K562 (cell line): ENCODE data around the gene RDH16. TPM values are rescaled to one million over a fixed set of nuclear protein-coding genes. Genes with fewer than 3 reads are reported as not detected.

ENCODE experiments used
- ATAC-seq: fragments of 200-7000 bp; cut with Tn5 transposase; 3 replicates; pipeline ENCODE4 v1.9.1; 2020; ENCODE audit warnings: moderate library complexity
- BruUV-seq: library from RNA; stranded (reverse); fragments of 400-500 nt; replicated peaks from 2 replicates; lab custom pipeline; 2021; lab: Mats Ljungman, UMichigan
- CTCF ChIA-PET: fragments of 300-600 bp; formaldehyde crosslinking; extraction: SDS; loops from one replicate; lab custom pipeline; 2021; ENCODE audit warnings: low intra/inter-chr PET ratio; lab: Yijun Ruan, JAX
- POLR2A ChIA-PET: fragments of 300-600, 350-650 bp; sonication (Branson Sonifier 250); formaldehyde crosslinking; extraction: SDS; loops from one replicate; lab custom pipeline; 2021; ENCODE audit warnings: antibody characterized with exemption, inconsistent platforms; lab: Yijun Ruan, JAX
- DNase-seq, 4 experiments: peaks; one replicate each; pipeline versions ENCODE4 v3.0.0 to v3.0.0-alpha.2; 2011 to 2018; ENCODE audit warnings: low spot score in 3 of 4, mixed read lengths in 3 of 4; ENCODE audit errors: extremely low read depth in 1 of 4
- FAIRE-seq: peaks from 2 replicates; lab custom pipeline; 2011; peaks lifted over from hg19 to GRCh38; lab: Jason Lieb, UNC
- H2AFZ ChIP-seq: 2 replicates; pipeline ENCODE4 v1.6.0; 2011; ENCODE audit warnings: low read depth, low read length, control low read depth, inconsistent platforms
- H3K27ac ChIP-seq: fragments of 200-600 bp; 3 replicates; pipeline ENCODE4 v1.8.0; 2011; ENCODE audit warnings: low read depth, mild to moderate bottlenecking, control low read depth, inconsistent platforms, low read length, moderate library complexity, mixed read lengths; ENCODE audit errors: extremely low read depth
- H3K27me3 ChIP-seq, 2 experiments: fragments of 300-600 bp in 1 of 2; 2 replicates in 1 of 2; 3 replicates in 1 of 2; pipeline versions ENCODE4 v1.6.0 to v1.8.0; 2011; ENCODE audit warnings: inconsistent platforms in 2 of 2, low read length in 2 of 2, mild to moderate bottlenecking in 1 of 2, mixed read lengths in 1 of 2, moderate library complexity in 1 of 2; ENCODE audit not compliant: control insufficient read depth in 2 of 2, insufficient read depth in 2 of 2
- H3K36me3 ChIP-seq: fragments of 300-600 bp; 3 replicates; pipeline ENCODE4 v1.8.0; 2011; ENCODE audit warnings: mild to moderate bottlenecking, low read length, inconsistent platforms; ENCODE audit not compliant: control insufficient read depth, insufficient read depth
- H3K4me1 ChIP-seq, 2 experiments: fragments of 200-600 bp in 1 of 2; replicated peaks in 1 of 2; 2 replicates in 1 of 2; 3 replicates in 1 of 2; pipeline versions ENCODE4 v1.5.1 to v1.8.0; 2011; ENCODE audit warnings: inconsistent platforms in 2 of 2, low read length in 2 of 2, mild to moderate bottlenecking in 1 of 2, mixed read lengths in 1 of 2, moderate library complexity in 1 of 2; ENCODE audit not compliant: control insufficient read depth in 2 of 2, insufficient read depth in 2 of 2
- H3K4me2 ChIP-seq: 2 replicates; pipeline ENCODE4 v1.6.1; 2011; ENCODE audit warnings: low read length, control low read depth, inconsistent platforms, mixed read lengths; ENCODE audit not compliant: insufficient read depth
- H3K4me3 ChIP-seq: fragments of 200-600 bp; sonication (generic), shearing (Covaris generic); 2 replicates; pipeline ENCODE4 v1.5.1; 2016; ENCODE audit warnings: control low read depth, inconsistent platforms
- H3K79me2 ChIP-seq: fragments of 200-600 bp; 3 replicates; pipeline ENCODE4 v1.8.0; 2011; ENCODE audit warnings: low read length, inconsistent platforms; ENCODE audit not compliant: control insufficient read depth, insufficient read depth
- H3K9ac ChIP-seq, 2 experiments: 2 replicates each; pipeline versions ENCODE4 v1.6.0 to v1.6.1; 2011; ENCODE audit warnings: low read depth in 2 of 2, low read length in 2 of 2, control low read depth in 1 of 2, inconsistent platforms in 1 of 2, mild to moderate bottlenecking in 1 of 2, mixed read lengths in 1 of 2; ENCODE audit not compliant: insufficient read depth in 1 of 2
- H3K9me1 ChIP-seq: one replicate; pipeline ENCODE4 v1.6.0; 2011; ENCODE audit warnings: inconsistent platforms, mild to moderate bottlenecking, low read length, moderate library complexity; ENCODE audit not compliant: control insufficient read depth, insufficient read depth
- H3K9me3 ChIP-seq: replicated peaks from 2 replicates; pipeline ENCODE4 v1.5.1; 2011; ENCODE audit warnings: low read depth, low read length, inconsistent platforms; ENCODE audit not compliant: control insufficient read depth, insufficient read depth
- H4K20me1 ChIP-seq: replicated peaks from 2 replicates; pipeline ENCODE4 v1.6.1; 2011; ENCODE audit warnings: low read length, inconsistent platforms, mixed read lengths; ENCODE audit not compliant: control insufficient read depth, insufficient read depth
- EP300 ChIP-seq: IDR thresholded peaks from 2 replicates; pipeline ENCODE4 v1.6.1; 2012; ENCODE audit warnings: low read length, improper control_type of control experiment
- FOXJ2 ChIP-seq: fragments of 200-800 bp; sonication (Bioruptor generic); IDR thresholded peaks from 2 replicates; pipeline ENCODE4 v1.6.1; 2016; ENCODE audit warnings: missing genetic modification characterization, missing compliant biosample characterization
- NUFIP1 ChIP-seq: fragments of 450-650 bp; IDR thresholded peaks from 2 replicates; pipeline ENCODE4 v1.6.1; 2018; ENCODE audit not compliant: partially characterized antibody
- PHTF2 ChIP-seq: fragments of 250-450 bp; sonication (Bioruptor Pico); IDR thresholded peaks from 2 replicates; pipeline ENCODE4 v1.5.0; 2021; ENCODE audit warnings: mild to moderate bottlenecking
- SMARCA4 ChIP-seq: fragments of 450-650 bp; IDR thresholded peaks from 2 replicates; pipeline ENCODE4 v1.6.1; 2016
- SRSF3 ChIP-seq: fragments of 200-400 bp; formaldehyde crosslinking; IDR thresholded peaks from 2 replicates; pipeline ENCODE4 v1.6.1; 2016; ENCODE audit warnings: mild to moderate bottlenecking, low read length, moderate library complexity; ENCODE audit not compliant: insufficient read depth
- TCF7 ChIP-seq: sonication (generic); IDR thresholded peaks from 2 replicates; pipeline ENCODE4 v1.6.1; 2016; ENCODE audit warnings: antibody characterized with exemption, borderline replicate concordance
- TEAD1 ChIP-seq, 2 experiments: fragments of 450-650 bp in 1 of 2; sonication (generic) in 1 of 2; formaldehyde crosslinking; IDR thresholded peaks; 2 replicates each; pipeline versions ENCODE4 v1.4.0 to v1.8.0; 2020 to 2022; ENCODE audit warnings: mild to moderate bottlenecking in 2 of 2, missing genetic modification reagents in 1 of 2
- TFAP4 ChIP-seq: sonication (generic); formaldehyde crosslinking; IDR thresholded peaks from 2 replicates; pipeline ENCODE4 v1.8.0; 2022; ENCODE audit warnings: missing genetic modification reagents, mild to moderate bottlenecking, moderate library complexity, borderline replicate concordance
- TOE1 ChIP-seq, 2 experiments: fragments of 450-650 bp in 1 of 2; sonication (generic) in 1 of 2; formaldehyde crosslinking in 1 of 2; IDR thresholded peaks; 2 replicates each; pipeline versions ENCODE4 v1.7.1 to v1.8.0; 2016 to 2022; ENCODE audit warnings: borderline replicate concordance in 2 of 2, mild to moderate bottlenecking in 2 of 2, antibody characterized with exemption in 1 of 2, inconsistent platforms in 1 of 2, low read depth in 1 of 2, missing genetic modification reagents in 1 of 2, moderate library complexity in 1 of 2
- ZNF184 ChIP-seq: sonication (generic); formaldehyde crosslinking; IDR thresholded peaks from 2 replicates; pipeline ENCODE4 v1.5.0; 2020; ENCODE audit warnings: missing genetic modification reagents
- ZNF354B ChIP-seq: fragments of 250-450 bp; sonication (Bioruptor Pico); IDR thresholded peaks from 2 replicates; pipeline ENCODE4 v1.4.0; 2020
- ZNF445 ChIP-seq: fragments of 250-450 bp; sonication (Bioruptor Pico); IDR thresholded peaks from 2 replicates; pipeline ENCODE4 v1.4.0; 2020; ENCODE audit warnings: low read depth, mild to moderate bottlenecking, moderate library complexity
- ZNF77 ChIP-seq: fragments of 250-450 bp; sonication (Bioruptor Pico); IDR thresholded peaks from 2 replicates; pipeline ENCODE4 v1.5.0; 2020
- WGBS: fragments of 100-300 bp; shearing (Covaris generic); methylation state at CpG from one replicate; pipeline ENCODE4 v1.1.6; 2016; ENCODE audit warnings: low coverage, mixed read lengths; ENCODE audit not compliant: insufficient coverage; ENCODE audit errors: missing lambda C conversion rate; 5-methylcytosine and 5-hydroxymethylcytosine counted together
- in situ Hi-C: fragments of 300-500 bp; cut with MboI; formaldehyde crosslinking; loops from 4 replicates; pipeline ENCODE4 v1.15.0; 2018; ENCODE audit warnings: inconsistent platforms, mixed read lengths
- intact Hi-C: fragments of 100-400 bp; cut with micrococcal nuclease; formaldehyde crosslinking; loops from 2 replicates; pipeline ENCODE4 v1.14.2; 2022
- polyA plus RNA-seq, 8 experiments: library from polyadenylated mRNA; depleted of rRNA in 4 of 8; stranded (reverse) in 5 of 8; unstranded in 3 of 8; fragments of >200 nt; fragmentation: Nextera tagmentation in 2 of 8; fragmentation: Illumina TruSeq in 1 of 8; extraction: Ambion mirVana in 2 of 8; extraction: Trizol in 1 of 8; gene quantifications; 2 replicates each; pipeline versions ENCODE4 v1.2.1 to v1.2.3, GENCODE V29; 2011 to 2014; ENCODE audit warnings: inconsistent platforms in 1 of 8, missing spikeins in 1 of 8
- total RNA-seq, 7 experiments: library from RNA; depleted of rRNA in 6 of 7; stranded (reverse); fragments of >200 nt in 6 of 7; fragmentation: Illumina TruSeq in 2 of 7; extraction: Trizol in 2 of 7; gene quantifications; 2 replicates each; pipeline versions ENCODE4 v1.2.1 to v1.2.3, GENCODE V29; 2011 to 2021; ENCODE audit warnings: low replicate concordance in 1 of 7
- TF ChIP-seq, protein P1 (sequence below): sonication (generic); formaldehyde crosslinking; IDR thresholded peaks from 2 replicates; pipeline ENCODE4 v1.8.0; 2022; ENCODE audit warnings: mild to moderate bottlenecking, missing genetic modification reagents

RDH16 gene
- total and polyA plus RNA-seq, 9 of the 15 experiments (the other 6 are each of a cell fraction or from before 2014, with no cell fraction given): 0.11 to 0.52 (median 0.22) TPM; not detected in 1

DNA sequence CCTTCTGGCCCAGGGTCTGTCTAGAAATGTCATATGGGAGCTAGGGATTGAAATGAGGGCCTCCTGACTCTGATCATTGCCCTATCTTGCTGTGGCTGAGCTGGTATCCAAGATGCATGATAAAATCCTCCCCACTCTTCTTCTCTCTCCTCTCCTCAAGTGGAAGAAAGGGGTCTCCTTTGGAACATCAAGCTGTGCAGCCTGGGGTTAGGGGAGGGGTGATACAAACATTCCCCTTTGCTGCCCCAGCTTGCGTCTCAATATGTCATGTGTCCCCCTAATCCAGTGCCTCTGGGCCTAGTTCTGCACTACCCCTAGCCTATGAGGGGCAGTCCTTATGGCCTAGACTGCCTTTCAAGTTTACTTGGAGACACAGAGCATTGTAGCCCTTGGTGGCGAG is 8.5 kb downstream of the RDH16 start:
- in situ Hi-C loops: loop anchor here (5.0 kb wide), 1 partner anchor 38 kb away; no protein-coding TSS in a partner anchor

DNA sequence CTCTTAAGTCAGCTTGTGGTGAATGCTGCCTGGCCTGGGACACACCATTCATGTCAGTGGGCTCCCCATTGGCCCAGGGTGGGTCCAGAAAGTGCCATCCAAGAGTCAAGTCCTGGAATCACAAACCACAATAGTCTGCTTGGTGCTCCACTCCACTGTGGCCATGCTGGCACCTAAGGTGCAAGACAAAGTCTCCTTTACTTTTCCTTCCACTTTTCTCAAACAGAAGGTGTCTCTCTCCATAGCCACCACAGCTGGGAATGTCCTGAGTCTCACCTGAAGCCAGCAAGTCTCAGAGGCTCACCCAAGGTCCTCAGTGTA is 9.0 kb downstream of the RDH16 start:
- ChIA-PET POLR2A (interaction anchor here (0.6 to 1.3 kb wide), 3 partner anchors 43 to 146 kb away, joined by 3 to 4 read pairs (median 3); no protein-coding TSS in a partner anchor), CTCF (interaction anchor here (0.6 kb wide), 1 partner anchor 265 kb away, joined by 3 read pairs; no protein-coding TSS in a partner anchor)
- no peaks in the 10 kb centered on the region for H3K9me3 ChIP-seq
- no peaks in the 10 kb centered on the region for H4K20me1 ChIP-seq
- no peak for FAIRE-seq
- H3K9ac ChIP-seq: no peak overlapping the region
- no peaks in the 10 kb centered on the region for H3K36me3 ChIP-seq
- in situ Hi-C loops: loop anchor here (5.0 kb wide), 1 partner anchor 39 kb away; no protein-coding TSS in a partner anchor
- no peak overlapping the region for H3K4me2 ChIP-seq
- no peak overlapping the region for H2AFZ ChIP-seq
- no peak overlapping the region for H3K27ac ChIP-seq
- intact Hi-C loops: loop anchor here (5.0 kb wide), 1 partner anchor 106 kb away; no protein-coding TSS in a partner anchor
- H3K9me1 ChIP-seq: no peaks in the 10 kb centered on the region
- no peaks in the 10 kb centered on the region for H3K79me2 ChIP-seq
- H3K4me1 ChIP-seq: no peaks in the 10 kb centered on the region; a peak in 4 of 5 replicates
- DNase-seq: no peak
- no peaks in the 10 kb centered on the region for H3K27me3 ChIP-seq
- no TSS peak for BruUV-seq
- no peak for ATAC-seq
- H3K4me3 ChIP-seq: no peak overlapping the region
- TF ChIP-seq ZNF445 (CRISPR knock-in tag): no peak
- no peak for TF ChIP-seq PHTF2 (CRISPR knock-in tag)
- TF ChIP-seq TCF7: no peak
- TF ChIP-seq TFAP4: no peak
- TF ChIP-seq SMARCA4: no peak
- no peak for TF ChIP-seq TOE1 (IDR thresholded peaks at IDR 0.05; ENCODE audit: borderline replicate concordance)
- no peak for TF ChIP-seq TOE1 (CRISPR knock-in tag; IDR thresholded peaks at IDR 0.05; ENCODE audit: borderline replicate concordance, low read depth)
- no peak for TF ChIP-seq SRSF3
- TF ChIP-seq TEAD1 (CRISPR knock-in tag; IDR thresholded peaks at IDR 0.05): no peak
- TF ChIP-seq NUFIP1: no peak
- TF ChIP-seq ZNF184 (CRISPR knock-in tag): no peak
- TF ChIP-seq ZNF354B: no peak
- TF ChIP-seq FOXJ2 (tag): no peak
- no peak for TF ChIP-seq EP300
- TF ChIP-seq ZNF77 (CRISPR knock-in tag): no peak

More for the DNA sequence above, 8.5 kb downstream of the RDH16 start:
- Histone ChIP-seq H3K4me2 (no peak overlapping the region), H4K20me1 (no peaks in the 10 kb centered on the region), H3K9ac (no peak overlapping the region), H3K79me2 (no peaks in the 10 kb centered on the region), H3K27me3 (no peaks in the 10 kb centered on the region), H3K27ac (no peak overlapping the region), H3K36me3 (no peaks in the 10 kb centered on the region), H3K9me3 (no peaks in the 10 kb centered on the region), H3K4me1 (no peaks in the 10 kb centered on the region; a peak in 4 of 5 replicates), H3K9me1 (no peaks in the 10 kb centered on the region), H2AFZ (no peak overlapping the region), H3K4me3 (no peak overlapping the region)
- TF ChIP-seq, protein P1, sequence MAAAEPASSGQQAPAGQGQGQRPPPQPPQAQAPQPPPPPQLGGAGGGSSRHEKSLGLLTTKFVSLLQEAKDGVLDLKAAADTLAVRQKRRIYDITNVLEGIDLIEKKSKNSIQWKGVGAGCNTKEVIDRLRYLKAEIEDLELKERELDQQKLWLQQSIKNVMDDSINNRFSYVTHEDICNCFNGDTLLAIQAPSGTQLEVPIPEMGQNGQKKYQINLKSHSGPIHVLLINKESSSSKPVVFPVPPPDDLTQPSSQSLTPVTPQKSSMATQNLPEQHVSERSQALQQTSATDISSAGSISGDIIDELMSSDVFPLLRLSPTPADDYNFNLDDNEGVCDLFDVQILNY (CRISPR knock-in tag): no peak
- ChIA-PET CTCF (interaction anchor here (0.6 kb wide), 1 partner anchor 265 kb away, joined by 3 read pairs; no protein-coding TSS in a partner anchor), POLR2A (interaction anchor here (0.6 kb wide), 1 partner anchor 145 kb away, joined by 3 read pairs; no protein-coding TSS in a partner anchor)
- intact Hi-C loops: loop anchor here (5.0 kb wide), 1 partner anchor 107 kb away; no protein-coding TSS in a partner anchor
- FAIRE-seq (no peak), DNase-seq (no peak), ATAC-seq (no peak)
- WGBS: 82% methylated on average over 2 of the region's 2 CpGs
- BruUV-seq: no TSS peak
